Karpas-422 (cell line): ENCODE measurements around the gene RNF222. TPM values are rescaled to one million over a fixed set of nuclear protein-coding genes. Genes with fewer than 3 reads are reported as not detected.

Source experiments
- DNase-seq: peaks from one replicate; pipeline ENCODE4 v3.0.0-alpha.2; 2015
- H2AFZ ChIP-seq: fragments of 200-600 bp; sonication (generic); 2 replicates; pipeline ENCODE4 v1.6.1; 2014; ENCODE audit warnings: antibody characterized with exemption, low read length, mixed read lengths
- H3K27ac ChIP-seq: fragments of 200-600 bp; sonication (generic); 2 replicates; pipeline ENCODE4 v1.5.1; 2014; ENCODE audit warnings: mild to moderate bottlenecking, low read length, moderate library complexity
- H3K27me3 ChIP-seq: fragments of 200-600 bp; sonication (generic); 2 replicates; pipeline ENCODE4 v1.6.1; 2014; ENCODE audit warnings: low read length, mixed read lengths
- H3K36me3 ChIP-seq: fragments of 200-600 bp; sonication (generic); 2 replicates; pipeline ENCODE4 v1.6.1; 2014; ENCODE audit warnings: low read length, mixed read lengths; ENCODE audit not compliant: insufficient read depth
- H3K4me1 ChIP-seq: fragments of 200-600 bp; sonication (generic); 2 replicates; pipeline ENCODE4 v1.6.1; 2014; ENCODE audit warnings: mild to moderate bottlenecking, low read length, mixed read lengths
- H3K4me2 ChIP-seq: fragments of 200-600 bp; sonication (generic); 2 replicates; pipeline ENCODE4 v1.6.1; 2014; ENCODE audit warnings: low read length, low read depth, mild to moderate bottlenecking; ENCODE audit not compliant: poor library complexity, severe bottlenecking
- H3K4me3 ChIP-seq: fragments of 200-600 bp; sonication (generic); 2 replicates; pipeline ENCODE4 v1.5.1; 2014; ENCODE audit warnings: mild to moderate bottlenecking, antibody characterized with exemption, low read length, mixed read lengths
- H3K79me2 ChIP-seq: fragments of 200-600 bp; sonication (generic); 2 replicates; pipeline ENCODE4 v1.6.1; 2014; ENCODE audit warnings: mild to moderate bottlenecking, low read length, mixed read lengths
- H3K9ac ChIP-seq: fragments of 200-600 bp; sonication (generic); 2 replicates; pipeline ENCODE4 v1.6.0; 2014; ENCODE audit warnings: low read length
- H3K9me2 ChIP-seq: fragments of 200-600 bp; sonication (generic), shearing (Covaris generic); replicated peaks from 2 replicates; pipeline ENCODE4 v1.6.0; 2014; ENCODE audit warnings: mild to moderate bottlenecking, low read length, moderate library complexity; ENCODE audit not compliant: insufficient read depth
- H3K9me3 ChIP-seq: fragments of 300-700, 200-600 bp; sonication (generic); 2 replicates; pipeline ENCODE4 v1.6.1; 2014; ENCODE audit warnings: low read length, mixed read lengths
- H4K20me1 ChIP-seq: fragments of 200-600 bp; sonication (generic); 2 replicates; pipeline ENCODE4 v1.6.1; 2014; ENCODE audit warnings: mild to moderate bottlenecking, antibody characterized with exemption, low read length, low read depth; ENCODE audit not compliant: insufficient read depth
- total RNA-seq: library from RNA; depleted of rRNA; stranded (reverse); fragments of >200 nt; shearing (Covaris generic); gene quantifications from 2 replicates; pipeline ENCODE4 v1.2.3, GENCODE V29; 2014; ENCODE audit warnings: low replicate concordance; rRNA removed

Gene RNF222
- total RNA-seq, 1 experiment from 2014 or later = not detected

- Histone ChIP-seq H2AFZ (no peak overlapping the region), H3K4me2 (no peak overlapping the region), H3K9ac (no peak overlapping the region), H3K27me3 (no peaks in the 10 kb centered on the region), H3K9me2 (no peaks in the 10 kb centered on the region), H3K9me3 (no peaks in the 10 kb centered on the region), H3K4me1 (no peaks in the 10 kb centered on the region), H3K27ac (no peak overlapping the region), H3K79me2 (no peaks in the 10 kb centered on the region), H4K20me1 (no peaks in the 10 kb centered on the region), H3K4me3 (no peak overlapping the region), H3K36me3 (no peaks in the 10 kb centered on the region)
- no peak for DNase-seq
These were observed 51.5 kb downstream of the RNF222 start for GRCh38 chr17:8345951-8346665.

- Histone ChIP-seq H3K9me2 (no peaks in the 10 kb centered on the region), H3K4me3 (no peak overlapping the region), H3K4me2 (no peak overlapping the region), H3K4me1 (no peaks in the 10 kb centered on the region), H3K79me2 (no peaks in the 10 kb centered on the region), H2AFZ (no peak overlapping the region), H3K27ac (no peak overlapping the region), H4K20me1 (no peaks in the 10 kb centered on the region), H3K9me3 (no peaks in the 10 kb centered on the region), H3K9ac (no peak overlapping the region), H3K36me3 (no peaks in the 10 kb centered on the region), H3K27me3 (no peaks in the 10 kb centered on the region)
- DNase-seq = no peak
These were observed 52.5 kb downstream of the RNF222 start for GRCh38 chr17:8345052-8345690.

- Histone ChIP-seq H3K27me3 (no peaks in the 10 kb centered on the region), H3K4me1 (peaks cover 8% of the 10 kb centered on the region), H3K36me3 (no peaks in the 10 kb centered on the region), H3K9me3 (no peaks in the 10 kb centered on the region), H3K4me3 (no peak overlapping the region), H3K79me2 (no peaks in the 10 kb centered on the region), H4K20me1 (no peaks in the 10 kb centered on the region), H3K4me2 (no peak overlapping the region), H3K9me2 (no peaks in the 10 kb centered on the region), H3K27ac (no peak overlapping the region), H2AFZ (no peak overlapping the region), H3K9ac (no peak overlapping the region)
- no peak for DNase-seq
These were observed 56.2 kb downstream of the RNF222 start for GRCh38 chr17:8341456-8341855.

Other genes starting within 250 kb of the RNF222 start
- gene PER1, start 245.4 kb downstream of the RNF222 start, total RNA-seq = 12.7 and 24.0 TPM in 2 replicates
- 24.5 and 47.7 TPM in 2 replicates for gene VAMP2, start 234.9 kb downstream of the RNF222 start, total RNA-seq
- gene TMEM107, start 221.4 kb downstream of the RNF222 start, total RNA-seq = 70.7 and 134 TPM in 2 replicates
- 10.3 and 34.4 TPM in 2 replicates for gene BORCS6, start 207.6 kb downstream of the RNF222 start, total RNA-seq
- gene AURKB, start 187.3 kb downstream of the RNF222 start, total RNA-seq = 71.0 and 82.4 TPM in 2 replicates
- gene CTC1, start 149.8 kb downstream of the RNF222 start, total RNA-seq = 16.4 and 19.7 TPM in 2 replicates
- gene PFAS, start 148.5 kb downstream of the RNF222 start, total RNA-seq = 39.9 and 129 TPM in 2 replicates
- gene RANGRF, start 109.2 kb downstream of the RNF222 start, total RNA-seq = 25.5 and 41.3 TPM in 2 replicates
- gene SLC25A35, start 102.4 kb downstream of the RNF222 start, total RNA-seq = 4.8 and 7.6 TPM in 2 replicates
- gene ARHGEF15, start 87.6 kb downstream of the RNF222 start, total RNA-seq = not detected in 2 replicates
- not detected in 2 replicates for gene ODF4, start 58.0 kb downstream of the RNF222 start, total RNA-seq
- gene RPL26, start 14.6 kb downstream of the RNF222 start, total RNA-seq = 4,201 and 4,757 TPM in 2 replicates
- gene NDEL1, start 38.1 kb upstream of the RNF222 start, total RNA-seq = 26.0 and 48.6 TPM in 2 replicates
- gene MYH10, start 232.9 kb upstream of the RNF222 start, total RNA-seq = not detected in 2 replicates